GM18907 (cell line): Measurements from ENCODE around the gene RASD2.

Source experiments
- ATAC-seq: cut with Tn5 transposase; IDR thresholded peaks from one replicate; pipeline ENCODE4 v1.9.1; 2021; ENCODE audit warnings: mild to moderate bottlenecking, moderate library complexity; ENCODE audit not compliant: unreplicated experiment

Gene RASD2

DNA sequence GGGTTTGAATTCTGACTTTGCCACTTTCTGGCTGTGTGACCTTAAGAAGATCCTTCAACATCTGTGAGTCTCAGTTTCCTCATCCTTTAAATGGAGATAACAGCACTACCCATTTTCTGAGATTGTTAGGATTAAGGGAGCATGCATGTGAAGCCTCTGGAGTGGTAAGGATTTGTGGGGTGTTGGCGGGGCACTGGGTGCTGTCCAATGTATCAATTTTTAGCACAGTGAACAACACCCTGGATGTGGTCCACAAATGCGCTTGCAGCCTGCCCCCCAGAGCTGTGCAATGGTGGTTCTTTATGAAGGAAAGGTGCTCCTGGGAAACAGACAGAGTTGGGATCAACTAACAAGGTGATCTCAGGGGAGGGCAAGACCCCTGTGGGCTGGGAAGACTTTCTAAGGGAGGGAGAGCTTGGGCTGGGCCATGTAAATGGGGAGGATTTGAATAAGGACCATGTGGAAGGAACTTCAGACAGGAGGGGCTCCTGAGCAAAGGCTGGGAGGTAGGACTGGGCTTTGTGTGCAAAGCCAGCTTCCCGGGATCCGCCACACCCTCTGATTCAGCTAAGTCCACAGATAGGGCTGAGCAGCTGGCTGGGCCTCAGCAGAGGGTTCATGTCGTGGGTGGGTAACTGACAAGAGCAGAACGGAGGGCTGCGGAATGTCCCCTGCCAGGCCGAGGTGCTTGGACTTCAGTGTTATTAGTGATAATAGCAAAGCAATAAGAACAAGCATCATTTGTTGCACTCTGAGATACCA, 22.7 kb upstream of the RASD2 start:
- no peak for ATAC-seq

DNA sequence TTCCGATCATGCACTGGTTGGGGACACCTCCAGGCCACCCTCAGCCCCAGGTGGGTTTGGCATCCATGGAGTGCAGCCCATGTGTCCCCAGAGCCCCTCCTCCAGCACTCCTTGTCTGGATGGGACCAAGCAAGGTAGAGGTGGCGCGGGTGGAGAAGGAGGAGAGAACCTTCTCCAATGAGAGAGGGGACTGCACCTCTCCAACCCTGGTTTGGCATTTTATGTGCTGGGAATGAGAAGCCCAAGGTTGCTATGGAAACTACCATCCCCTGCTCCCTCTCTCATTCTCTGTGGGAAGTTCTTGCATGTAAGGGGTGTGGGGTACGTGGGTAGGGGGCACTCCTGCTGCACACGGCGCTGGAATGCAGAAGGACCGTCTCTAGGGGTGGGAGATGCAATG, 21.8 kb upstream of the RASD2 start:
- ATAC-seq: no peak

DNA sequence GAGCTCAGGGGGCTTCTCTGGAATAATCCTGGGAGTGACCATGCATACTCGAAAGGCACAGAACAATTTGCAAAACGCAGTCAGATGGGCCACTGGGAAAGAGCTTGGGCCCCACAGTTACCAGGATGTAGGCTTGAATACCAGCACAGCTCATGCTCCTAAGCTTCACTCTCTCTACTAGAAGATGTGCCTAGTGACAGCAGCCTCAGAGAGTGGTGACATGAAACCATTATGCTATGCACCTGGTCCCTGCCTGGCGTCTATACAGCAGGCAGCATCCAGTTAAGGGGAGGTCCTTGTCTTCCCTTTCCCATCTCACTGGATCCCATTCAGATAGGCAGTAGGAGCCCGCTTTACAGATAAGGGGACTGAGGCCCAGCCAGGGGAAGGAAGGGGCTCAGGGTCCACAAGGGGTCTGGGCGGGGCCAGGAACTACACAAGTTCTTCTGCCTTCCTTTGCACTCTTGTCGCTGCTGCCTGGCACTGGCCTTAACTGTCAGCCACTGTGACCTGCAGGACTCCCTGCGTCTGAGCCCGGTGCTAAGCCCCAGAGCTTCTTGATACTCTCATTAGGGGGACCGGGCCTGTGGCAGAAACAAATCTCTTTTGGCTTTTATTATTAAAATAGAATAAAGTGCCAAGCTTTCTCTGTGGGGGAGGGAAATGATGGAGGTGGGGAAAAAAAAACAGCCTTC, 21.2 kb upstream of the RASD2 start:
- no peak for ATAC-seq

GRCh38 chr22:35521358-35522224, 19.0 kb upstream of the RASD2 start:
- ATAC-seq: no peak

DNA sequence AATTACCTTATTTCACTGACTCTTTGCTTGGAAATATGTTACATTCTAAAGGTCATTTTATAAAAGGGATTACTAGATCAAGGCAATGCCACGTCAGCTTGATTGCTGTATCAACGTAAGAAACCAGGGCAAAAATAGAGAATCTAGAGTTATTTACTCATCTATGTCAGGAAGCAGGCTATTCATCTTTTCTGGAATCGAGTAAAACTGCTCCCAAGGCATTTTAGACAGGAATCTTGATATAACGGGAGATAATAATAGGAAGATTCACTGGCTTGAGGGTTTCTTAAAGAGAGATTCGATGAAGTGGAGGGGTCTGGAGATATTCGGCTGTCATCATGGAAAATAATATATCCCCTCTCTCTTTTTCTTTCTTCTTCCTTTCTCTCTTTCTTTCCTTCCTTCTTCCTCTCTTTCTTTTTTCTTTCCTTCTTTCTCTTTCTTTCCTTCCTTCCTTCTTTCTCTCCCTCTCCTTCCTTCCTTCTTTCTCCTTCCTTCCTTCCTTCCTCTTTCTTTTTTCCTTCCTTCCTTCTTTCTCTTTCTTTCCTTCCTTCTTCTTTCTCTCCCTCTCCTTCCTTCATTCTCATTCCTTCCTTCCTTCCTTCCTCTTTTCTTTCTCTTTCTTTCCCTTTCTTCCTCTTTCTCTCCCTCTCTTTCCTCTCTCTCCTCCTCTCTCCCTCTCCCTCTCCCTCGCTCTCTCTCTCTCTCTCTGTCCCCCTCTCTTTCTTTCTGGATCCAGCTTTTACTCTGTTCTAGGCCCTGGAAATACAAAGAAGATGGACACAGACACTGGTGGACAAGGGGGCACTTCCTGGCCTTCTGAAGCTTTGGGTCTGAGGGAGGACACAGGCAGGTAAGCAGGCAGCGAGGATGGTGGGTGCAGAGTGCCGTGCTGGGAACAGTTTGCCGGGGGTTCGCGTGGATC, 18.1 kb upstream of the RASD2 start:
- ATAC-seq: no peak

- ATAC-seq: no peak
Observed at GRCh38 chr22:35523167-35523947, 17.3 kb upstream of the RASD2 start.

- no peak for ATAC-seq
Observed at GRCh38 chr22:35524966-35525686, 15.5 kb upstream of the RASD2 start.

GRCh38 chr22:35525687-35526332, 14.8 kb upstream of the RASD2 start:
- ATAC-seq: no peak

GRCh38 chr22:35526333-35526979, 14.2 kb upstream of the RASD2 start:
- ATAC-seq: no peak

DNA sequence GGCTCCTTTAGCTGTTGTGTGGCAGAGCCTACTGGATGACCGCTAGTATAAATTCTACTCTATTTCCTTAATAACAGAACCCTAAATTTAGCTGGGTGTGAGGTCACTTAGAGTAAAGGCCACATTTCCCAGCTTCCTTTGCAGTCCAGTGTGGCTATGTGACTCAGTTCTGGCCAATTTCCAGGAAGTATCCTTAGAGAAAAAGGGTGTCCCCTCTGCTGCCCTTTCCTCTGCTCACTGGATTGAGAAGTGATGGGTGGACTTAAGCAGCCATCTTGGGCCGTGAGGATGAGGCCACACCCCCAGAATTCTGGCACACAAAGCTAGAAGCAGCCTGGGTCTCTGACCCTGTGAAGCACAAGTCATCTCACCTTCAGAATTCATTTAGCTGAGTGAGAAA, 11.7 kb upstream of the RASD2 start:
- no peak for ATAC-seq

GRCh38 chr22:35530700-35531099, 9.9 kb upstream of the RASD2 start:
- no peak for ATAC-seq

DNA sequence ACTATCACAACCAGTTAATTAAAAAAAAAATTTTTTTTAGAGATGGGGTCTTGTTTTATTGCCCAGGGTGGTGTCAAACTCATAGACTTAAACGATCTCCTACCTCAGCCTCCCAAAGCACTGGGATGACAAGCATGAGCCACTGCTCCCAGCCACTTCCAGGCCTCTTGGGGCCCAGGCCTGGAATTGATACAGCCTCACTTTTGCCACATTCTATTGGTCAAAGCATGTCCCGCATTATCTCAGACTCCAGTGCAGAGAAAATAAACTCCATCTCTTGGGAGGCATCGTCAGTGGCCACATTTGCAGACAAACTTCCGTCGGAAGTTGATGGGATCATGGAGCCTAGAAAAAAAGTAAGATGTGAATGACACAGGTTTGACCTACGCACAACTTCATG, 9.4 kb upstream of the RASD2 start:
- ATAC-seq: no peak

- no peak for ATAC-seq
Observed at GRCh38 chr22:35531676-35532075, 9.0 kb upstream of the RASD2 start.

DNA sequence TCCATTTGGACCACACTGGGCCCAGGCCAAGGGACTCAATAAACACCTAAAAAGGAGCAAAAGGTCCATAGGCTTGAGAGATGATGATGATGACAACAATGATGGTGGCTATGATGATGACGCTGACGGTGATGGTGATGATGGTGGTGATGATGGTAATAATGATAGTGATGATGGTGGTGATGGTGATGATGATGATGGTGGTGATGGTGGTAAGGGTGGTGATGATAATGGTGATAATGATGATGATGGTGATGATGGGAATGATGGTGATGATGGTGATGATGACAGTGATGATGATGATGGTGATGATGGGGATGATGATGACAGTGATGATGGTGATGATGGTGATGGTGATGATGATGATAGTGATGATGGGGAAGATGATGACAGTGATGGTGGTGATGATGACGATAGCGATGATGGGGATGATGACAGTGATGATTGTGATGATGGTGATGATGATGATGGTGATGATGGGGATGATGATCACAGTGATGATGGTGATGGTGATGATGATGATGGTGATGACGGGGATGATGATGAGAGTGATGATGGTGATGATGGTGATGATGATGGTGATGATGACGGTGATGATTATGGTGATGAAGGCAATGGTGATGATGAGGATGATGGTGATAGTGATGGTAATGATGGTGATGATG, 7.1 kb upstream of the RASD2 start:
- ATAC-seq: no peak

DNA sequence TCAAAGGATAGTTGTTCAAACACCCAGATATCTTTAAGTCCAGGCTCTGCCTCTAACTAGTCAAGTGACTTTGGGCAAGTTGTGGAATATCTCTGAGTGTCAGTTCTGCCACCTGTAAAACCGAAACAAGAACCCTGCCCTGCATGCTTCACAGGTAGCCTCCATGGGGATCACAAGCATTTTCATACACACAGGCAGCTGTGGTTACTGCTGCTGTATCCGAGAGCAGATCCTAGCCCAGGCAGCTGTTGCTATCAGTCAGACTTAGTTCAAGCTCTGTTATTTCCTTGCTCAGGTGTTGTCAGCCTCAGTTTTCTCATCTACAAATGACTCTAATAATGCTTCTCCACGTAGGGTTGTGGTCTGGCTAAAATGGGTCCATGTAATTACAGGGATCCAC, 6.5 kb upstream of the RASD2 start:
- ATAC-seq: no peak

- no peak for ATAC-seq
Observed at GRCh38 chr22:35537232-35537631, 3.4 kb upstream of the RASD2 start.

DNA sequence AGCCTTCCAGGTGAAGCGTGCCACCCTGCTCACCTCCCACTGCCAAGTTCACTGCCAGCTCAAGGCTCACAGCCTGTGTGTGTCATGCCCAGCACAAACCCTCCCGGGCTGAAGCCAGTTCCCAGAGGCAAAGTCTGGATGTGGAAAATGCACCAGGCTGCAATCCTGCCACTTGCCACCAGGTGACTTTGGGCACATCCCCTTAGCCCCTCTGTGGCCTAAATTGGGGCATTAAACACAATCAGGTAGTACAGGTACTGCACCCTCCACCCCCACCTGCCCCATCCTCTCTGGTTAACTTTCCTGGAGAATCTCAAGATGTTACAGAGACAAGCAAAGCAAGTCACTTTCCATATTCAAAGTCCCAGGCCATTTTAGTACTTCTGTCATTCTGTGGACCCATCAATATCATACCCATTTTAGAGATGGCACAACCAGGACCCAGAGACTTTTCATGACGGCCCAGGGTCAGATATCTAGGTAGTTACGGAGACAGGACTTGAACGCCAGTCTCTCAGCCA, 1.8 kb upstream of the RASD2 start:
- ATAC-seq: no peak
